ENCODE results near the gene JAK1.
A peak's percentile ranks its signal among the peaks of the same experiment; 100 is the strongest.
"Not testable (repeated sequence)": the region's sequence is repeated elsewhere in the genome, so short reads cannot be mapped to it uniquely, and the experiment has no call there.

The JAK1 gene

DNA sequence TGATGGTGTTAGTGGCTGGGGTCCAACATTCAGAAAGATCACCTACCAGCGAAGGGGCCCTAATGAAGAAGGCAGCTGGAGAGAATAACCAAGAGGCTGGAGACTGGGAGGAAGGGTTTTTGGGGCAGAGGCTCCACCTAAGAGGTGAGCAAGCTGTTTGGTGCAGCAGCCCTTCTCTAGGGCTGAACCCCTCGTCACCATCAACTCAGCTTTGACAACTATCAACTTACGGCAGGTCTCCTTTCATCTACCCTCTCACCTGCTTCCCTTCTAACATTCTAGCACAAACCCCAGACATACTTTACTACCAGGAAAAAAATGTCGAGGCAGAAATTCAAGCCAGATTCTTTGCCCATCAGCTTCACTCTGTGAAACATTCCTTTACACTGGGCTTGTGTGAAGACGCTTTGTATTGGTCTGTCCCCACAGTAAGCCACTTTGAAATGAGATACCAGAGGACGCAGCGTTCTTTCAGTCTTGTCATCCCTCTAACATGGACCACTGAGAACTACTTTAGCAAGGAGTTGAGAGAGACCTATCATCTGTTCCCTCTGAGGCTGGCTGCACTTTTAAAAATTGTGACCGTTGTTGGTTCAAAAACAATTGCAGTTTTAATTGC, 136.8 kb downstream of the JAK1 start:
- DNase-seq: peak; percentile 28

GRCh38 chr1:64828829-64829228, 137.5 kb downstream of the JAK1 start:
- DNase-seq: no peak

GRCh38 chr1:64826991-64827390, 139.4 kb downstream of the JAK1 start:
- no peak for DNase-seq

DNA sequence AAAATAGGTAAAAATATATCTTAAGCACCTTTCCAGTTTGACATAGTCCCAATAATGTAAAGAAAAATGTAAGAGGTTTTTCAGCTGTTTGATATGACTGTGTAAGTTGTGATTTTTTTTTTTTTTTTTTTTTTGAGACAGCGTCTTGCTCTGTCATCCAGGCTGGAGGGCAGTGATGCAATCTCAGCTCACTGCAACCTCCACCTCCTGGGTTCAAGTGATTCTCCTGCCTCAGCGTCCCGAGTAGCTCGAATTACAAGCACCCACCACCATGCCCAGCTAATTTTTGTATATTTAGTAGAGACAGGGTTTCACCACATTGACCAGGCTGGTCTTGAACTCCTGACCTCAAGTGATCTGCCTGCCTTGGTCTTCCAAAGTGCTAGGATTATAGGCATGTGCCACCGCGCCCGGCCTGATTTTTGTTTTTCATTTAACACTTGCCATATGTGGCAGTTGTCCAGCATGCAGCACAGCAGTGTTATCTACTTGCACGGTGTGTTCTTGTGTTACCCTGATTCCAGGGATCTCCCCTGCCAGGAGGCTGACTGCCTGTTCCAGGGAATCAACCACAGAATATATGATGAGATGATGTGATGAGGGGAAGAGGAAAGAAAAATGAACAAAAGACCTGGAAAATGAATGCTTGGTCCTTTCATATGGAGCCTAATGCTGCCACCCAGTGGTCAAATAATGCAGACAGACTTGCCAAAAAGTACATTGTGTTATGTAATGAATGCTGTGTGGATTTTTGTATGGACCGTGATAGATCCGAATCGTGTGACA, 142.5 kb downstream of the JAK1 start:
- peak; percentile 96 for DNase-seq

DNA sequence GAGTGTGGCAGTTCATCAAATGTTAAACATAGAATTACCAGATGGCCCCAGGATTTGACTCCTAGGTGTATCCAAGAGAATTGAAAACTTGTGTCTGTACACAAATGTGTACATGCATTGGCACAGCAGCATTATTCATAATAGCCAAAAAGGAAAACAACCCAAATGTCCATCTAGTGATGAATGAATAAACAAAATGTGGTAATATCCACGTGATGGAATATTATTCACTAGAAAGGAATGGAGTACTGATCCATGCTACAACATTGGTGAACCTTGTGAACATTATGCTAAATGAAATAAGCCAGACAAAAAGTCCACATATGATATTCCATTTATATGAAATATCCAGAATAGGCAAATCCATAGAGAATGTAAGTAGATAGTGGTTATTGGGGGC, 143.7 kb downstream of the JAK1 start:
- no peak for DNase-seq

- DNase-seq: not testable (repeated sequence)
These were observed 145.8 kb downstream of the JAK1 start for GRCh38 chr1:64820572-64820971.

DNA sequence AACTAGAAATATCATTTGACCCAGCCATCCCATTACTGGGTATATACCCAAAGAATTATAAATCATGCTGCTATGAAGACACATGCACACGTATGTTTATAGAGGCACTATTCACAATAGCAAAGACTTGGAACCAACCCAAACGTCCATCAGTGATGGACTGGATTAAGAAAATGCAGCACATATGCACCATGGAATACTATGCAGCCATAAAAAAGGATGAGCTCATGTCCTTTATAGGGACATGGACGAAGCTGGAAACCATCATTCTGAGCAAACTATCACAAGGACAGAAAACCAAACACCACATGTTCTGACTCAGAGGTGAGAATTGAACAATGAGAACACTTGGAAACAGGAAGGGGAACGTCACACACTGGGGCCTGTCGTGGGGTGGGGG, 149.0 kb downstream of the JAK1 start:
- not testable (repeated sequence) for DNase-seq

GRCh38 chr1:64814427-64814826, 151.9 kb downstream of the JAK1 start:
- no peak for DNase-seq

- DNase-seq: no peak
These were observed 155.2 kb downstream of the JAK1 start for GRCh38 chr1:64811131-64811530.

GRCh38 chr1:64810001-64810400, 156.3 kb downstream of the JAK1 start:
- no peak for DNase-seq

GRCh38 chr1:64809309-64809708, 157.0 kb downstream of the JAK1 start:
- DNase-seq: no peak

GRCh38 chr1:64801851-64802523, 164.4 kb downstream of the JAK1 start:
- DNase-seq: no peak

GRCh38 chr1:64798872-64799271, 167.5 kb downstream of the JAK1 start:
- no peak for DNase-seq

DNA sequence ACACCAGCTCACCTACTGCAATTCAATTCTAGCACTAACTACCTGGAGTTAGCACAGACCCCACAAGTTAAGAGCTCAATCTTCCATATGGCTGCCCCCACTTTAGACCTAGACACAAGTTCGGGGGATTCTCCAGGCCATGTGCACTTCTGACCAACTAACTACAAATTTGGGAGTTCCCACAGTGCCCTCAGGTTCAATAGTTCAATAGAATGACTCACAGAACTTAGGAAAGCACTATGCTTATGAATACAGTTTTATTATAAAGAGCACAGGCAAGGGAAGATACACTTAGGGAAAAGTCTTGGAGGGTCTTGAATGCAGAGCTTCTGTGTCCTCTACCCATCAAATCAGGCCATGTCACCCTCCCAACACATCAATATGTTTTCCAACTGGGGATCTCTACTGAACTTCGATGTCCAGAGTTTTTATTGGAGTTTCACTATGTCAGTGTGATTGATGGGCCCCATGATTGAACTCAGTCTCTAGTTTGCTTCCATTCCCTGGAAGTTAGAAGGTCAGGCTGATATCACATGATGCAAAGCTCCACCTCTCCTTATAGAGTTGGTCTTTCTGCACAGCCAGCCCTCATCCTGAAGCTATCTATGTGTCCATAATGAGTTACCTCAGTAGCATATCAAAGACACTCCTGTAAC, 175.4 kb downstream of the JAK1 start:
- no peak for DNase-seq

Measured in eye (tissue), 1 donor.